Mucosa of gallbladder (tissue), 1 donor: ENCODE measurements around the gene KLF6. TPM values are rescaled to one million over a fixed set of nuclear protein-coding genes. Genes with fewer than 3 reads are reported as not detected.

Experiments
- DNase-seq: peaks from one replicate; pipeline ENCODE4 v3.0.0-alpha.2; 2020; ENCODE audit warnings: low spot score
- total RNA-seq: library from RNA; stranded (reverse); gene quantifications from one replicate; pipeline ENCODE4 v1.2.1, GENCODE V29; 2021
- donor health status: DM: no; HTN: no; CAD: no.

The KLF6 gene
- total RNA-seq, 1 donor from 2014 or later = 165 TPM

DNA sequence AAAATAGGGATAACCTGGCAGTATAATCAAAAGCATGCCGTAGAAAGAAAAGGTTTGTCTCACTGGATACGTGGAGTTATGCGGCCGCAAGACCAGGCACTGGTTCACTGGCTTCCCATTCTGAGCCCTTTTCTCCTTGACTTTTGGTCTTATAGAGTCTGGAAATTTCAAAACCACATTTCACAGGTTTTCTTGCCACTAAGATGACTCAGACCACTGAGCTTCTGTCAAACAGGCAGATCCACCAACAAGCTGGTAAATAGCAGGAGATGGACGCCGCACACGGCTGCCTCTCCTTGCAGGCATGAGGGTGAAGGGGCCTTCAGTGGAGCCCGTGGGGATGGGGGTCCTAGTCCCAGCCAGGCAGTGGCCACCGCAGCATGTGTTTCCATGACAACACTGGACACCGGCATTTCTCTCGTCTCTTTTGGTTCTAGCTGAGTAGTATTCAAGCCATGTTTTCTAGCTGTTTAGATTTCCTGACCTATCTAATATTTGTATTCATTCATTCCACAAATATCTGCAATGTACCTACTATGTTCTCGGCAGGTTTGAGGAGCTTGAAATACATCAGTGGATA is 55.5 kb downstream of the KLF6 start:
- DNase-seq = no peak

DNA sequence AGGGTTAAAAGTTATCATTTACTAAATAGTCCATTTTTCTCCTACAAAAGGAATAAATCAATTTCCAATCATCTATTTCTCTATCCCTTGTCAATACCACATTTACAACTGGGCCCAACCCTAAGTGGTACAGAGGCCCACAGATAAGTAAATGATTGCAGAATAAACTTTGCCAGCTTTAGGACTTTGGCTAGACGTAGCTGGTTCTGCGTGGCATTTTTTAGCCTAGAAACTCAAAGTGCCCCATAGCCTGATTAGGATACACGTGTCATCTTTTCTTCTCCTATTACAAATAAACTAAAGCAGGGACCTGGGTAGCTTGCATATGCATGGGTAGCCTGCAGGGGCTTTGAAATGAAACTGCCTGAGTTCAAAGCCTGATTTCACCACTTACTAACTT is 56.4 kb downstream of the KLF6 start:
- no peak for DNase-seq

DNA sequence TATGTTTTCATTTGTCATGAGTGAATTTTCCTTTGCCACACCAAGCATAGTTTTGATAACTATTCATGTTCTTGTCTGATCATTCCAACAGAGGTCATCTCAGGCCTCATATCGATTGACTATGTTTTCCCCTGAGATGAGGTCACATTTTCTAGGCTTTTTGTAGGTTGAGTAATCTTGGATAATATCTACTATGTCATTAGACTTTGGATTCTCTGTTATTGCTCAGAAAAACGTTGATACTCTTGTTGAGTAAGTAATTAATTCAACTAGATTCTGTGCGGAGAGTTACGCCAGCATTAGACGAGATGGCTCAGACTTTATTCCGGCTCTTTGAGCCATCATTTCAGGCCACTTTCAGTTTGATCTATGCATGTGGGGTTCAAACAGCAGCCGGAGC is 57.7 kb downstream of the KLF6 start:
- no peak for DNase-seq
